HUES6 (cell line): ENCODE measurements around the gene ERMARD.

Experiments used
- H3K27ac ChIP-seq: 2 replicates; pipeline ENCODE4 v1.7.0; 2013; ENCODE audit warnings: low read depth, mild to moderate bottlenecking, low read length, inconsistent platforms
- H3K27me3 ChIP-seq: 2 replicates; pipeline ENCODE4 v1.6.1; 2013; ENCODE audit warnings: low read length; ENCODE audit not compliant: control insufficient read depth, insufficient read depth
- H3K36me3 ChIP-seq: 2 replicates; pipeline ENCODE4 v1.6.1; 2013; ENCODE audit warnings: low read length; ENCODE audit not compliant: control insufficient read depth, insufficient read depth
- H3K4me1 ChIP-seq: 2 replicates; pipeline ENCODE4 v1.6.1; 2013; ENCODE audit warnings: low read length; ENCODE audit not compliant: control insufficient read depth, insufficient read depth
- H3K4me3 ChIP-seq: 2 replicates; pipeline ENCODE4 v1.5.1; 2013; ENCODE audit warnings: low read depth, low read length
- H3K9ac ChIP-seq: one replicate; pipeline ENCODE4 v1.6.1; 2013; ENCODE audit warnings: mild to moderate bottlenecking, low read length
- H3K9me3 ChIP-seq: 2 replicates; pipeline ENCODE4 v1.6.1; 2013; ENCODE audit warnings: low read depth, low read length; ENCODE audit not compliant: control insufficient read depth, insufficient read depth

Gene ERMARD

DNA sequence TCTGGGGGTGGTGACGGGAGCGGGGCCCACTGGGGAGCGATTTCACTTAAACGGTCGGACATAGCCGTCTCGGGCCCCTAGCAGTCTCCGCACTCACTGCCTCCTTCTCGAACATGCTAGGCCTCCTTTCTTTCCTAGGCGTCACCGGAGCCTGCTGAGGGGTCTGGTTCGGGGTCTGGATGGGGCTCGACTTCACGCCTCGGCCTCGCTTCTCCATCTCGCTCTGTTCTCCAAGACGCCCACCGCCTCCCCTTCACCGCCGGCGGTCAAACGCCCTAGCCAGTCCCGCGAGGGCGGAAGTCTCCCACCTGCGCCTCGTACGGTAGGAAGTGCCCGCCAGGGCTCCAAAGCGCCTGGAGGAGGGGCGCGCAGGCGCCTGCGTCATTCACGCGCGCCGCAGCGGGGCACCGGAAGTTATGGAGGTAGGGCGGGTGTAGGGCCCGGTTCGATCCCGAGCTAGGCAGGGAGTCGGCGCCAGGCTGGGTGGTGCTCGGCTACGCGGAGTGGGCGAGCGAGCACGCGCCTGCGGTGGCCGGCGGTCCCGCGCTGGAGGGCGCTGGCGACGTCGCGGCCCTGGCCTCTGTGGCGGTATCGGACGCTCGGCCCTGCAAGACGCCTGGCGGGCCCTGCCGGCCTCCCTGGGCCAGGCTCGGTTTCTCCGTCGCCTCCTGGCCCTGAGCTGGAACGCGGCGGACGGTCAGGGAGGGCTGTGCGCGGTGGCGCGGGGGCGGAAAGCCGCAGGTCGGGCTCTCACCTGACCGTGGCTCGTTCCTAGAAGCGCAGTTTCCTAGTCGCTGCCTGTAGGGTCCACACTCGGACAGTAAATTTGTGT lies at the start of gene ERMARD, which contains the start of gene DYNLT2:
Gene ERMARD (plus strand): TSS at position 381 of the 832 bp plus-strand sequence. CDS start 36 bp downstream, at position 417.
Gene DYNLT2 (minus strand): TSS at position 331 of the 832 bp plus-strand sequence. CDS start 114 bp downstream, at position 217.
- Histone ChIP-seq H3K9ac (peak within 1 kb of the TSS; percentile 99), H3K9me3 (no peaks in the 10 kb centered on the region), H3K27me3 (no peaks in the 10 kb centered on the region), H3K27ac (peak within 1 kb of the TSS; percentile 97), H3K36me3 (no peaks in the 10 kb centered on the region), H3K4me3 (peak within 1 kb of the TSS; percentile 92), H3K4me1 (peaks cover 20% of the 10 kb centered on the region)

DNA sequence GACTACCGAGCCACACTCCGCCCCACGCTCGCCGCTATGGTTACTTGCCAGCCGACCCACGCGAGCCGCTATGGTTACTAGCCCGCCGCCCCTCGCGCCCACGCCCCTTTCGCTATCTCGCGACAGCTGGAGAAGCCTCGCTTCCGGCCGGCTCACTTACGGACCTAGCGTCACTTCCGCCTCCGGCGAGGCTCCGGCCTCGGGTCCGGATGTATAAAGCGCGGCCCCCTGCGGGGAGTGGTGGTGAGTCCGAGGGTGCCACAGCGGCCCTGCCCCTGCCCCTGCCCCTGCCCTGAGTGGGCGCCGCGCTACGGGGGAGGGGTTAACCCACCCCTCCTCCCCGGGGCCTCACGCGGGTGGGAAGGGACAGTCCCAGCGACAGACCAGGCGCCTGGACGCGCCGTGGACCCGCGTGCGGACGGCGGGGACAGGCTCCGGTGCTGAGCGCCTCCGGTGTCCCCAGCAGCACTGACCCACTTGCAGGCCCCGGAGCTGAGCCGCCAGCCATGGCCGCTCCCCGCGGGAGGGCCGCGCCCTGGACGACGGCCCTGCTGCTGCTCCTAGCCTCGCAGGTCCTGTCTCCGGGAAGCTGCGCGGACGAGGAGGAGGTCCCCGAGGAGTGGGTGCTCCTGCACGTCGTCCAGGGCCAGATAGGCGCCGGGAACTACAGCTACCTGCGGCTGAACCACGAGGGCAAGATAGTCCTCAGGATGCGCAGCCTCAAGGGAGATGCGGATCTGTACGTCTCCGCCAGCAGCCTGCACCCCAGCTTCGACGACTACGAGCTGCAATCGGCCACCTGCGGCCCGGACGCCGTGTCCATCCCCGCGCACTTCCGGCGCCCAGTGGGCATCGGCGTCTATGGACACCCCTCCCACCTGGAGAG lies 49.2 kb upstream of the ERMARD start, which contains the start of the genes C6orf120 and WDR27:
Gene C6orf120 (plus strand): TSS at position 173 of the 886 bp plus-strand sequence. CDS start 334 bp downstream, at position 507.
Gene WDR27 (minus strand): TSS at position 76 of the 886 bp plus-strand sequence. CDS start 13,024 bp downstream, outside the sequence.
- Histone ChIP-seq H3K9me3 (no peaks in the 10 kb centered on the region), H3K36me3 (peaks cover 32% of the 10 kb centered on the region), H3K27me3 (no peaks in the 10 kb centered on the region), H3K9ac (peak within 1 kb of the TSS; percentile 97), H3K4me1 (peaks cover 27% of the 10 kb centered on the region), H3K27ac (peak within 1 kb of the TSS; percentile 98), H3K4me3 (peak within 1 kb of the TSS; percentile 99)

DNA sequence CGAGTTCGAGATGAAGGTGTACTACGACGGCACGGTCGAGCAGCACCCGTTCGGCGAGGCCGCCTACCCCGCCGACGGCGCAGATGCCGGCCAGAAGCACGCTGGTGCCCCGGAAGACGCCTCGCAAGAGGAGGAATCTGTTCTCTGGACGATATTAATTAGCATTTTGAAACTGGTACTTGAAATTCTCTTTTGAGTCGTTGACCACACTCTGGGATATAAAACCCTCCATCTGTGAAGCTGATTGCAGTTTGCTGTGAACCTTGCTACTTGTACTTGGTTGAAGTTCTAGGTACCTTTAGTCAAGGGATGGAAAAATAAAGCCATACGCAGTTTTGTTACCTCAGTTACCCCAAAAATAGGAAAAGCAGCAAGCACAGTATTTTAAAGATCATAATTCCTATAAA lies 48.6 kb upstream of the ERMARD start:
- H3K27ac ChIP-seq: peak overlapping the region; percentile 98
- peaks cover 36% of the 10 kb centered on the region for H3K36me3 ChIP-seq

DNA sequence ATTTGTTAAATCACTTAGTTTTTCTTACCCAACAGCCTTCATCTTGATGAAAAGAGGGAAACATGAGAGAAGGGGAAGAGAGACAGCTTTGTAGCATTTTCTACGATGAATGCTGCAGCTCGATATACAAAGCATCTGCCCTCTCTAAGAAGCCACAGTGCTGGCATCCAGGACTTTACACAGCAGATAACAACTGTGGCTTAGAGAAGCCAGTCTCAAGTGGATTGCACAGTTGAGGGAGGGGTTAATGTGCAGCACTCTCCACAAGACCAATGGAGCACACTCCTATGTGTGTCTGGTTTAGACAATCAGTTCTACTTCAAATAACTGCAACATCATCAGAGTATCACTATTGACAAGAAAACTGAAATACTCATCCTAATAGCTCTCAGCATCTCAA lies 43.6 kb upstream of the ERMARD start:
- Histone ChIP-seq H3K27ac (no peak overlapping the region), H3K9me3 (no peaks in the 10 kb centered on the region), H3K4me3 (no peak overlapping the region), H3K36me3 (peaks cover 70% of the 10 kb centered on the region), H3K9ac (no peak overlapping the region), H3K27me3 (no peaks in the 10 kb centered on the region), H3K4me1 (peaks cover 17% of the 10 kb centered on the region)

More for the DNA sequence above, 48.6 kb upstream of the ERMARD start:
- Histone ChIP-seq H3K9me3 (no peaks in the 10 kb centered on the region), H3K9ac (peak overlapping the region; percentile 97), H3K4me1 (peaks cover 27% of the 10 kb centered on the region), H3K4me3 (peak overlapping the region; percentile 99), H3K27me3 (no peaks in the 10 kb centered on the region)

DNA sequence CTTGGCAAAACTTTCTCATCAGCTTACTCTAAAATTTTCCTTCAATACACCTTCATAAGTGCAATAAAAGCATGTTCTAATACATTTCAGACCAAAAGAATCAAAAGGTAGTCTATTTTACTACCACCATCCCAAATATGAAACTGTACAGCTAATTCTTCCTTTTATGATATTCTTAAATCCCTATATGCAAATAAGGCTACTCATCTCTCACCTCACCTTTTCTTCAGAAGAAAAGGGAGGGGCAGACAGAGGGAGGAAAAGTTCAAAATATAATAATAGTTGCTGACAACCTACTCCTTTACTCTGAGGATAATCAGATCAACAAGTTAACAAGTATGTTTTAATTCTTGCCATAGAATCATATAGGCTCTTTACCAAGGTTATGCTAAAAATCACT lies 42.1 kb upstream of the ERMARD start:
- H3K27me3 ChIP-seq: no peaks in the 10 kb centered on the region
- H3K27ac ChIP-seq: no peak overlapping the region
- H3K36me3 ChIP-seq: peaks cover 81% of the 10 kb centered on the region
- H3K9ac ChIP-seq: no peak overlapping the region
- H3K9me3 ChIP-seq: no peaks in the 10 kb centered on the region
- H3K4me3 ChIP-seq: no peak overlapping the region
- H3K4me1 ChIP-seq: peaks cover 7% of the 10 kb centered on the region; the same call in 1 of the 2 replicates

DNA sequence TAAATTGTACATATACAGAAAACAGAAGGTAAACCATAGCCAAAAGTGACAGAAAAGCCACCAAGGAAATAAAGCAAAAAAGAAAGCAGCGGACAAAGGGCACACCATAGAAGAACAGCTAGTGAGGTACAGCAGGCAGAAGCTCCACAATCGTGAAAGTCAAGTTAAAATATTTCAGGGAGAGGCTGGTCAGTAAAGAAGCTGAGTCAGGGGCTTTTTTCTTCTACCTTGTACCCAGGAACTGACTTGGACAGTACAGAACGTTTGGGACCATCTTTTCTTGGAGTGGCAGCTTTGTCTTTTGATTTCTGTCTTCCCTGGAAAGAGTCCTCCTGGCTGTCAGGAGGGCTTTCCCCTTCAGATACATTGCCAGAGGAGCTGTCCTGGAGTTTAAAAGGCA lies 41.4 kb upstream of the ERMARD start:
- Histone ChIP-seq H3K9ac (no peak overlapping the region), H3K4me1 (peaks cover 3% of the 10 kb centered on the region; the same call in 1 of the 2 replicates)

DNA sequence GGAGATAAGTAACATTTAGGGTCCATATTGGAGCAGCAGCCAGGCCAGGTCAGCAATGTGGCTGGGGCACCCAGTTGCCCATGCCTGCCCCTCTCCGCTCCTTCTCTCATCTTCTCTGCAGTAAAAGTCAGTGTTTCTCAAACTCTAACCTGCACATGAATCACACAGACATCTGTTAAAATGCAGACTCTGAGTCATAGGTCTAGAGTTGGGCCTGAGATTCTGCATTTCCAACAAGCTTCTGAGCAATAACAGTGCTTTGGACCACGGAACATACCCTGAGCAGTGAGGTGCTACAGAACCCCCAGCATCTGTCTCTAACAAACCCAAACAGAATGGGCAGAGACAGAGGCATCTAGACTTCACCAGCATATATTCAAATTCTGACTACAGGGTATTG lies 37.2 kb upstream of the ERMARD start:
- Histone ChIP-seq H3K4me3 (no peak overlapping the region), H3K36me3 (peaks cover 86% of the 10 kb centered on the region), H3K27me3 (no peaks in the 10 kb centered on the region), H3K4me1 (no peaks in the 10 kb centered on the region), H3K9ac (no peak overlapping the region), H3K9me3 (no peaks in the 10 kb centered on the region), H3K27ac (no peak overlapping the region)

More for the DNA sequence above, 41.4 kb upstream of the ERMARD start:
- Histone ChIP-seq H3K9me3 (no peaks in the 10 kb centered on the region), H3K4me3 (no peak overlapping the region), H3K27me3 (no peaks in the 10 kb centered on the region), H3K27ac (no peak overlapping the region), H3K36me3 (peaks cover 85% of the 10 kb centered on the region)

DNA sequence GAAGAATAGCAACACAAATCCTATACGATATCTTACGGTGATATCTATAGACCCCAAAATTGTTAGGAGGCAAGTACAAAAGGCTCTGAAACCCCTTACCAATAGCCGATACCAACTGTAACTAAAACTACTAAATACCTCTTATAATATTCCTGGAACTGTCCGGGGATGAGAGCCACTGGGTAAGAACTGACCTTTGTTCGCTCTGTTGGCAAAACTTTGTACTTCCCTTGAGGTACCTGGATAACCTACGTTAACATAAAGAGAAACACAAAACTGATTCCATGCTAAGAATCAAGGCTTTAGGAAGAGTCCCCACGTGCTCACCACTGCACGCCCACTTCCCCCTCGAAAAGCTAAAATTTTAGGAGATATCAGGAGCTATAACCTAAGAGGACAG lies 36.8 kb upstream of the ERMARD start:
- Histone ChIP-seq H3K9me3 (no peaks in the 10 kb centered on the region), H3K36me3 (peaks cover 84% of the 10 kb centered on the region), H3K9ac (no peak overlapping the region), H3K27ac (no peak overlapping the region), H3K27me3 (no peaks in the 10 kb centered on the region), H3K4me3 (no peak overlapping the region), H3K4me1 (no peaks in the 10 kb centered on the region)

DNA sequence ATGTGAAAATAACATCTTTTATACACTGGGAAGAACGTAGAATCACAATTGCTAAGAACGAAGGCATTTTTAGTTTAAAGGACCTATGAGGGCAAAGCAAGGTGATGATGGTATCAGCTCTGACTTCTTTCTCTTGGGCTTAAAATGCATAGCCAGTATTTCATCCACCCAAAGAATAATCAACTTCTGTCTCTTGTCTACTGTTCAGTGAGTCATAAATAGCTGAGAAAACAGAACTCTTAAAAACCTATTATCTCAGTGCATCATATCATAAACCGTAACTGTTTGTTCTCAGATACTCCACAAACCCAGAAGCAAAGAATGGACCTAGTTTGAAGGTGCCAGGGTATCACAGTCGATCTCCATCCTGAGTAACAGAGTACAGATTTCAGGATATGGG lies 32.3 kb upstream of the ERMARD start:
- H3K4me1 ChIP-seq: peaks cover 10% of the 10 kb centered on the region
- H3K27ac ChIP-seq: no peak overlapping the region
- no peak overlapping the region for H3K4me3 ChIP-seq
- no peaks in the 10 kb centered on the region for H3K27me3 ChIP-seq
- peaks cover 42% of the 10 kb centered on the region for H3K36me3 ChIP-seq
- no peak overlapping the region for H3K9ac ChIP-seq
- no peaks in the 10 kb centered on the region for H3K9me3 ChIP-seq

DNA sequence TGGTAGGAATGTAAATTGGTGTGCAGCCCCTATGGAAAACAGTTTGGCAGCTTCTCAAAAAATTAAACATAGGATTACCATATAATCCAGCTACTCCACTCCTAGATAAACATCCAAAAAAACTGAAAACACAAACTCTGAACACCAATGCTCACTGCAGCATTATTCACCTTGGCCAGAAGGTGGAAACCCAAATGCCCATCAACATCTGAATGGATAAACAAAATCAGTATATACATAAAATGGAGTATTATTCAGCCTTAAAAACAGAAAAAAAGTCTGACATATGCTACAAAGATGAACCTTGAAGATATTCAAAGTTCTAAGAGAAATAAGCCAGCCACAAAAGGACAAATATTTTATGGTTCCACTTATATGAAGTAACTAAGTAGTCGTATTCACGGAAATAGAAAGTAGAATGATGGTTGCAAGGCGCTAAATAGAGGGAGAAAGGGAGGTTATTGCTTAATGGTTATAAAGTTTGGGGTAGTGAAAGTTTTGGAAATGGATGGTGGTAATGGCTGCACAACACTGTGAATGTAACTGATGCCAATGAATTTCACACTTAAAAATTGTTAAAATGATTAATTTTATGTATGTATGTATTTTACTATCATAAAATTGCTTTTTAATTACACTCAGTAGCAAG lies 31.1 kb upstream of the ERMARD start:
- H3K27ac ChIP-seq: no peak overlapping the region
- no peaks in the 10 kb centered on the region for H3K9me3 ChIP-seq
- H3K27me3 ChIP-seq: no peaks in the 10 kb centered on the region
- H3K4me1 ChIP-seq: peaks cover 10% of the 10 kb centered on the region
- H3K9ac ChIP-seq: no peak overlapping the region
- peaks cover 30% of the 10 kb centered on the region for H3K36me3 ChIP-seq
- no peak overlapping the region for H3K4me3 ChIP-seq
